Neural progenitor cell (in vitro differentiated cells): ENCODE data around the gene RAX. TPM values are rescaled to one million over a fixed set of nuclear protein-coding genes. Genes with fewer than 3 reads are reported as not detected.
A peak's percentile ranks its signal among the peaks of the same experiment; 100 is the strongest.

ENCODE experiments used
- DNase-seq: peaks from one replicate; pipeline ENCODE4 v3.0.0-alpha.2; 2016; ENCODE audit warnings: low spot score
- H2AFZ ChIP-seq: fragments of 200-600 bp; sonication (generic); replicated peaks from 2 replicates; pipeline ENCODE4 v1.6.1; 2016; ENCODE audit warnings: antibody characterized with exemption
- H3F3A ChIP-seq: fragments of 200-600 bp; sonication (generic); 2 replicates; pipeline ENCODE4 v1.6.1; 2016; ENCODE audit warnings: antibody characterized with exemption, low read depth
- H3K27ac ChIP-seq: fragments of 200-600 bp; sonication (generic); 2 replicates; pipeline ENCODE4 v1.5.1; 2016; ENCODE audit warnings: mild to moderate bottlenecking
- H3K27me3 ChIP-seq: fragments of 200-600 bp; sonication (generic); 2 replicates; pipeline ENCODE4 v1.6.1; 2016; ENCODE audit warnings: mild to moderate bottlenecking, moderate library complexity
- H3K36me3 ChIP-seq: fragments of 200-600 bp; sonication (generic); 2 replicates; pipeline ENCODE4 v1.5.1; 2016
- H3K4me1 ChIP-seq: fragments of 200-600 bp; sonication (generic); 2 replicates; pipeline ENCODE4 v1.6.1; 2016; ENCODE audit warnings: mixed run types
- H3K4me2 ChIP-seq: fragments of 200-600 bp; sonication (generic); 2 replicates; pipeline ENCODE4 v1.6.1; 2016
- H3K4me3 ChIP-seq: fragments of 200-600 bp; sonication (generic); 2 replicates; pipeline ENCODE4 v1.5.1; 2016
- H3K79me2 ChIP-seq: fragments of 200-600 bp; sonication (generic); 2 replicates; pipeline ENCODE4 v1.6.1; 2016; ENCODE audit warnings: low read depth
- H3K9ac ChIP-seq: fragments of 200-600 bp; sonication (generic); 2 replicates; pipeline ENCODE4 v1.6.1; 2016
- H3K9me3 ChIP-seq: fragments of 200-600 bp; sonication (generic); 2 replicates; pipeline ENCODE4 v1.5.1; 2016; ENCODE audit warnings: low read depth
- H4K20me1 ChIP-seq: fragments of 200-600 bp; sonication (generic); 2 replicates; pipeline ENCODE4 v1.6.1; 2016; ENCODE audit warnings: low read depth
- H3K27ac Mint-ChIP-seq: 3 replicates; pipeline ENCODE4 v1.8.0; 2021; ENCODE audit warnings: mixed read lengths
- H3K27me3 Mint-ChIP-seq: 2 replicates; pipeline ENCODE4 v1.8.0; 2022; ENCODE audit warnings: low read depth, mild to moderate bottlenecking, inconsistent platforms, moderate library complexity, mixed read lengths; ENCODE audit not compliant: insufficient read depth
- H3K36me3 Mint-ChIP-seq: 3 replicates; pipeline ENCODE4 v1.8.0; 2021; ENCODE audit warnings: mixed read lengths
- H3K4me1 Mint-ChIP-seq: 3 replicates; pipeline ENCODE4 v1.8.0; 2021; ENCODE audit warnings: mixed read lengths
- H3K4me3 Mint-ChIP-seq: 3 replicates; pipeline ENCODE4 v1.8.0; 2021; ENCODE audit warnings: mild to moderate bottlenecking, moderate library complexity, mixed read lengths
- H3K9me3 Mint-ChIP-seq: 3 replicates; pipeline ENCODE4 v1.8.0; 2020; ENCODE audit warnings: mixed read lengths
- EZH2 ChIP-seq: fragments of 200-600 bp; sonication (generic); IDR thresholded peaks from 2 replicates; pipeline ENCODE4 v1.6.1; 2017; ENCODE audit warnings: antibody characterized with exemption, mild to moderate bottlenecking, moderate library complexity
- EZH2phosphoT487 ChIP-seq: fragments of 200-600 bp; sonication (generic); IDR thresholded peaks from 2 replicates; pipeline ENCODE4 v1.6.1; 2017; ENCODE audit warnings: antibody characterized with exemption
- total RNA-seq: library from RNA; depleted of rRNA; stranded (reverse); fragments of >200 nt; gene quantifications from 2 replicates; pipeline ENCODE4 v1.2.3, GENCODE V29; 2015; ENCODE audit warnings: low replicate concordance
- TF ChIP-seq, protein P1 (sequence below): fragments of 200-600 bp; sonication (generic); IDR thresholded peaks from 2 replicates; pipeline ENCODE4 v1.5.1; 2017; ENCODE audit warnings: antibody characterized with exemption, mild to moderate bottlenecking

Gene RAX
- total RNA-seq, 1 donor from 2014 or later: 20.7 TPM

DNA sequence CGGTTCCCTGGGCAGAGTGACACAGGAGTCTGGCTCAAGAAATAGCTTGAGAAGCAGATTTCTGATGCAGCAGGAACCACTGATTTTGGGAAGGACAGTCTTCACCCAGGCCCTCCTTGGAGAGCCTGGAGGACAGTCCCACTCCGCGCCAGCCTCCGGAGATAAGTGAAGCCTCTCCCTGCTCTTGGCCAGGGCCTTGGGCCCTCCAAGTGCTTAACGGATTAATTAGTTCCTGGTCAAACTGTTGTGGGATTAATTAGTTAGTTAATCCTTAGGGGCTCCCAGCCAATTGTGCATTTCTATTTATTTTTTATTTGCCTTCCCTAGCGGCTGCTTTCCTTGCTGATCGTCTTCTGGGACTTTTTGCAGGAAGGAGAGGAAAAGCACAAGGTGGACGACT is 25.6 kb upstream of the RAX start:
- Histone ChIP-seq H3K9me3 (no peaks in the 10 kb centered on the region), H3K9ac (no peak overlapping the region), H3K4me3 (no peak overlapping the region), H3F3A (no peaks in the 10 kb centered on the region), H3K79me2 (no peaks in the 10 kb centered on the region), H3K27me3 (peaks cover 30% of the 10 kb centered on the region), H4K20me1 (no peaks in the 10 kb centered on the region), H3K36me3 (no peaks in the 10 kb centered on the region), H2AFZ (no peak overlapping the region), H3K27ac (no peak overlapping the region), H3K4me1 (peaks cover 14% of the 10 kb centered on the region), H3K4me2 (no peak overlapping the region)
- no peaks in the 10 kb centered on the region for H3K36me3 Mint-ChIP-seq
- peaks cover 12% of the 10 kb centered on the region for H3K4me1 Mint-ChIP-seq
- H3K27ac Mint-ChIP-seq: no peak overlapping the region
- peaks cover 6% of the 10 kb centered on the region for H3K27me3 Mint-ChIP-seq
- H3K4me3 Mint-ChIP-seq: no peak overlapping the region
- DNase-seq: no peak
- H3K9me3 Mint-ChIP-seq: no peaks in the 10 kb centered on the region
- TF ChIP-seq EZH2phosphoT487: no peak
- no peak for TF ChIP-seq EZH2
- TF ChIP-seq, protein P1, sequence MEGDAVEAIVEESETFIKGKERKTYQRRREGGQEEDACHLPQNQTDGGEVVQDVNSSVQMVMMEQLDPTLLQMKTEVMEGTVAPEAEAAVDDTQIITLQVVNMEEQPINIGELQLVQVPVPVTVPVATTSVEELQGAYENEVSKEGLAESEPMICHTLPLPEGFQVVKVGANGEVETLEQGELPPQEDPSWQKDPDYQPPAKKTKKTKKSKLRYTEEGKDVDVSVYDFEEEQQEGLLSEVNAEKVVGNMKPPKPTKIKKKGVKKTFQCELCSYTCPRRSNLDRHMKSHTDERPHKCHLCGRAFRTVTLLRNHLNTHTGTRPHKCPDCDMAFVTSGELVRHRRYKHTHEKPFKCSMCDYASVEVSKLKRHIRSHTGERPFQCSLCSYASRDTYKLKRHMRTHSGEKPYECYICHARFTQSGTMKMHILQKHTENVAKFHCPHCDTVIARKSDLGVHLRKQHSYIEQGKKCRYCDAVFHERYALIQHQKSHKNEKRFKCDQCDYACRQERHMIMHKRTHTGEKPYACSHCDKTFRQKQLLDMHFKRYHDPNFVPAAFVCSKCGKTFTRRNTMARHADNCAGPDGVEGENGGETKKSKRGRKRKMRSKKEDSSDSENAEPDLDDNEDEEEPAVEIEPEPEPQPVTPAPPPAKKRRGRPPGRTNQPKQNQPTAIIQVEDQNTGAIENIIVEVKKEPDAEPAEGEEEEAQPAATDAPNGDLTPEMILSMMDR: no peak

DNA sequence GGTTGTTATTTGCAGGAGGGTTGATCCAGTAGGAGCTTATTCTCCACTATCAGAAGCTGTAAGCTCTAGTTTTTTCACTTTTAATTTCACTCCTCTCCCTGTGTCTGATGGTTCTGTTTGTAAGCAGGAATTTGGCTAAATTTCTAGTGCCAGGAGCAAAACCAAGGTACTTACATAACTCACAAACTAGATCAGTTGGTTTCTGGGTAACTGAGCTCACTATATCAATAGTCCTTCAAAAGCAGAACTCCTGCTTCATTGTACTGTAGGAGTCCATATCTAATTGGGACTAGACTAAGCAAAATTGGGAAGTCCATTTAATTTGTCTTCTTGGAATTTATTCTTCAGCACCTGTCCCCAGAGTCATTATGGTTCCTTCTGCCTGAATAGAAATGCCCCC is 20.1 kb upstream of the RAX start:
- peak overlapping the region; percentile 45 for H2AFZ ChIP-seq
- H3K4me1 Mint-ChIP-seq: peaks cover 15% of the 10 kb centered on the region
- H3K36me3 ChIP-seq: no peaks in the 10 kb centered on the region
- H3F3A ChIP-seq: peaks cover 4% of the 10 kb centered on the region
- TF ChIP-seq EZH2phosphoT487 (no peak), EZH2 (no peak)
- TF ChIP-seq, protein P1: no peak
- peaks cover 3% of the 10 kb centered on the region for H3K27me3 Mint-ChIP-seq
- H3K9ac ChIP-seq: no peak overlapping the region
- peaks cover 53% of the 10 kb centered on the region for H3K27me3 ChIP-seq
- DNase-seq: no peak
- H3K27ac Mint-ChIP-seq: no peak overlapping the region
- H3K4me1 ChIP-seq: peaks cover 18% of the 10 kb centered on the region
- H3K9me3 ChIP-seq: no peaks in the 10 kb centered on the region
- H3K4me3 ChIP-seq: no peak overlapping the region
- no peak overlapping the region for H3K27ac ChIP-seq
- no peaks in the 10 kb centered on the region for H3K9me3 Mint-ChIP-seq
- H4K20me1 ChIP-seq: no peaks in the 10 kb centered on the region
- H3K4me3 Mint-ChIP-seq: no peak overlapping the region
- no peaks in the 10 kb centered on the region for H3K79me2 ChIP-seq
- H3K4me2 ChIP-seq: peak overlapping the region; percentile 11
- H3K36me3 Mint-ChIP-seq: no peaks in the 10 kb centered on the region

DNA sequence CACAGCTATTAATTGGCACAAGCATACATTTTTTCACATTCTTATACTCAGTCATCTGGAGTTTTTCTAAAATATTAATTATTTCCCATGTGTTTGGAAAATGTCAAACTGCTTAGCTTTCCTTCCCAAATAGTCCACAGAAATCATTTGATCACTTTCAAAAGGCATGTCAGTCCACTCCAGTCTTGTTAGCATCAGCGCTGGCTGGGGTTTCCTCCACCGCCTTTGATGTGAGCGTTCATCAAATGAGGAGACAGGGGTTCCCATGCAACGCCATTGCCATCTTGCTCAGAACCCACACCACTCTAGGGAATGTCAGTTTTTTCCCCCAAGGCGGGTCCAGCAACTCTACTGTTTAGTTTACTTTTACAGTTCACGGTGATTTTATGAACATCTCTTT is 13.1 kb upstream of the RAX start:
- TF ChIP-seq, protein P1: no peak
- TF ChIP-seq EZH2phosphoT487: no peak
- TF ChIP-seq EZH2: no peak
- Histone ChIP-seq H3K27me3 (peaks cover 63% of the 10 kb centered on the region), H3K4me2 (peak overlapping the region; percentile 20), H4K20me1 (no peaks in the 10 kb centered on the region), H3K36me3 (no peaks in the 10 kb centered on the region), H3K4me3 (no peak overlapping the region), H3K27ac (no peak overlapping the region), H3F3A (no peaks in the 10 kb centered on the region), H3K9me3 (no peaks in the 10 kb centered on the region), H2AFZ (no peak overlapping the region), H3K4me1 (peaks cover 32% of the 10 kb centered on the region), H3K79me2 (no peaks in the 10 kb centered on the region), H3K9ac (no peak overlapping the region)
- peaks cover 13% of the 10 kb centered on the region for H3K27me3 Mint-ChIP-seq
- H3K27ac Mint-ChIP-seq: no peak overlapping the region
- DNase-seq: no peak
- no peaks in the 10 kb centered on the region for H3K36me3 Mint-ChIP-seq
- H3K4me3 Mint-ChIP-seq: no peak overlapping the region
- H3K9me3 Mint-ChIP-seq: no peaks in the 10 kb centered on the region
- H3K4me1 Mint-ChIP-seq: no peaks in the 10 kb centered on the region
